ENCODE measurements around the gene SCAF8. TPM values are rescaled to one million over a fixed set of nuclear protein-coding genes. Genes with fewer than 3 reads are reported as not detected.

The SCAF8 gene
- total and polyA plus RNA-seq, 2 donors (not counting 1 experiment from before 2014, with no cell fraction given), result 25.7 to 75.2 TPM

GRCh38 chr6:154696661-154697060 is 36.6 kb upstream of the SCAF8 start:
- ATAC-seq (ENCODE audit: low read depth) (no peak), DNase-seq (no peak)
- ChIA-PET POLR2A (no interaction called here), CTCF (interaction anchor here (0.7 kb wide), 1 partner anchor 170 kb away, joined by 4 read pairs; no protein-coding TSS in a partner anchor)
- TF ChIP-seq EZH2 (IDR thresholded peaks at IDR 0.05; ENCODE audit: borderline replicate concordance, insufficient read depth, low read depth, low read length, poor library complexity, severe bottlenecking) (no peak), CTCF (IDR thresholded peaks at IDR 0.05) (no peak)
- H3K9me3 Mint-ChIP-seq (ENCODE audit: insufficient read depth), result no peaks in the 10 kb centered on the region
- H3K27me3 Mint-ChIP-seq, result no peaks in the 10 kb centered on the region
- H3K27me3 ChIP-seq (replicated peaks in 1 of 4; ENCODE audit: control extremely low read depth in 1 of 4, control insufficient read depth in 3 of 4, insufficient read depth in 4 of 4, low read length in 3 of 4), result no peaks in the 10 kb centered on the region
- H3K4me2 ChIP-seq (replicated peaks; ENCODE audit: low read depth, low read length, poor library complexity, severe bottlenecking), result no peak overlapping the region
- no peaks in the 10 kb centered on the region for H3K4me1 ChIP-seq (ENCODE audit: control insufficient read depth in 2 of 2, insufficient read depth in 2 of 2, low read length in 2 of 2)
- H3K4me3 ChIP-seq (ENCODE audit: control extremely low read depth in 1 of 5, extremely low read depth in 1 of 5, insufficient read depth in 1 of 5, low read depth in 2 of 5, low read length in 4 of 5), result no peak overlapping the region
- H3K4me3 Mint-ChIP-seq, result no peak overlapping the region
- no peaks in the 10 kb centered on the region for H3K4me1 Mint-ChIP-seq
- intact Hi-C loops (cut with micrococcal nuclease), result no loop called here
- no peaks in the 10 kb centered on the region for H3K36me3 ChIP-seq (replicated peaks in 1 of 2; ENCODE audit: control extremely low read depth in 1 of 2, control insufficient read depth in 1 of 2, extremely low read depth in 1 of 2, insufficient read depth in 2 of 2, low read length in 1 of 2)
- H2AFZ ChIP-seq (ENCODE audit: insufficient read depth, low read depth, low read length, poor library complexity, severe bottlenecking), result no peak overlapping the region
- no peak overlapping the region for H3K27ac Mint-ChIP-seq
- H3K27ac ChIP-seq (ENCODE audit: low read length in 2 of 2), result no peak overlapping the region
- H3K9me3 ChIP-seq (ENCODE audit: control extremely low read depth in 1 of 3, control insufficient read depth in 2 of 3, insufficient read depth in 1 of 3, low read length in 2 of 3), result no peaks in the 10 kb centered on the region
- no peaks in the 10 kb centered on the region for H4K20me1 ChIP-seq (ENCODE audit: control insufficient read depth, insufficient read depth, low read length, poor library complexity, severe bottlenecking)
- 86% methylated on average over 1 of the region's 1 CpG for WGBS (ENCODE audit: insufficient coverage)
- H3K79me2 ChIP-seq (ENCODE audit: control insufficient read depth, insufficient read depth, low read length), result no peaks in the 10 kb centered on the region
- no peak overlapping the region for H3K9ac ChIP-seq (ENCODE audit: low read length)

- H3K9me3 Mint-ChIP-seq (ENCODE audit: insufficient read depth), result no peaks in the 10 kb centered on the region
- no peak overlapping the region for H3K4me3 Mint-ChIP-seq
- TF ChIP-seq CTCF (IDR thresholded peaks at IDR 0.05), result no peak
- no peak for TF ChIP-seq EZH2 (IDR thresholded peaks at IDR 0.05; ENCODE audit: borderline replicate concordance, insufficient read depth, low read depth, low read length, poor library complexity, severe bottlenecking)
- peaks cover 7% of the 10 kb centered on the region for H3K27me3 Mint-ChIP-seq
- H3K27ac Mint-ChIP-seq, result no peak overlapping the region
- Histone ChIP-seq H4K20me1 (ENCODE audit: control insufficient read depth, insufficient read depth, low read length, poor library complexity, severe bottlenecking) (no peaks in the 10 kb centered on the region), H3K79me2 (ENCODE audit: control insufficient read depth, insufficient read depth, low read length) (no peaks in the 10 kb centered on the region), H3K9me3 (ENCODE audit: control extremely low read depth in 1 of 3, control insufficient read depth in 2 of 3, insufficient read depth in 1 of 3, low read length in 2 of 3) (no peaks in the 10 kb centered on the region), H3K9ac (ENCODE audit: low read length) (no peak overlapping the region), H3K4me2 (replicated peaks; ENCODE audit: low read depth, low read length, poor library complexity, severe bottlenecking) (no peak overlapping the region), H3K27me3 (replicated peaks in 1 of 4; ENCODE audit: control extremely low read depth in 1 of 4, control insufficient read depth in 3 of 4, insufficient read depth in 4 of 4, low read length in 3 of 4) (no peaks in the 10 kb centered on the region), H3K4me1 (ENCODE audit: control insufficient read depth in 2 of 2, insufficient read depth in 2 of 2, low read length in 2 of 2) (no peaks in the 10 kb centered on the region), H3K36me3 (replicated peaks in 1 of 2; ENCODE audit: control extremely low read depth in 1 of 2, control insufficient read depth in 1 of 2, extremely low read depth in 1 of 2, insufficient read depth in 2 of 2, low read length in 1 of 2) (no peaks in the 10 kb centered on the region), H2AFZ (ENCODE audit: insufficient read depth, low read depth, low read length, poor library complexity, severe bottlenecking) (no peak overlapping the region), H3K27ac (ENCODE audit: low read length in 2 of 2) (no peak overlapping the region), H3K4me3 (ENCODE audit: control extremely low read depth in 1 of 5, extremely low read depth in 1 of 5, insufficient read depth in 1 of 5, low read depth in 2 of 5, low read length in 4 of 5) (no peak overlapping the region)
- DNase-seq (no peak), ATAC-seq (ENCODE audit: low read depth) (no peak)
- no peaks in the 10 kb centered on the region for H3K4me1 Mint-ChIP-seq
- ChIA-PET CTCF (no interaction called here), POLR2A (no interaction called here)
- intact Hi-C loops (cut with micrococcal nuclease), result no loop called here
- 90% methylated on average over 3 of the region's 4 CpGs for WGBS (ENCODE audit: insufficient coverage)
Measured at GRCh38 chr6:154703124-154703523, 30.1 kb upstream of the SCAF8 start.
